SU-DHL-6 (cell line): ENCODE results near the gene REXO5.

Experiments used
- H2AFZ ChIP-seq: fragments of 200-600 bp; sonication (generic); 2 replicates; pipeline ENCODE4 v1.6.1; 2014; ENCODE audit warnings: low read depth, mild to moderate bottlenecking, moderate library complexity, mixed read lengths, antibody characterized with exemption, low read length; ENCODE audit not compliant: severe bottlenecking
- H3F3A ChIP-seq: fragments of 200-600 bp; shearing (Covaris generic); 2 replicates; pipeline ENCODE4 v1.6.0; 2016; ENCODE audit warnings: antibody characterized with exemption, mild to moderate bottlenecking; ENCODE audit not compliant: insufficient read depth
- H3K27ac ChIP-seq: fragments of 200-600 bp; sonication (generic); 2 replicates; pipeline ENCODE4 v1.5.1; 2016; ENCODE audit warnings: low read depth, mild to moderate bottlenecking, low read length, moderate library complexity, mixed read lengths
- H3K27me3 ChIP-seq: fragments of 200-600 bp; sonication (generic), shearing (Covaris generic); 2 replicates; pipeline ENCODE4 v1.6.0; 2014; ENCODE audit warnings: mild to moderate bottlenecking, low read length
- H3K36me3 ChIP-seq: fragments of 200-600 bp; sonication (generic); 2 replicates; pipeline ENCODE4 v1.6.1; 2014; ENCODE audit warnings: mild to moderate bottlenecking, low read length, mixed read lengths
- H3K4me2 ChIP-seq: fragments of 300-600, 200-600 bp; shearing (Covaris generic), sonication (generic); 2 replicates; pipeline ENCODE4 v1.6.0; 2014; ENCODE audit warnings: low read length, low read depth, mild to moderate bottlenecking; ENCODE audit not compliant: poor library complexity, severe bottlenecking
- H3K4me3 ChIP-seq: fragments of 200-600 bp; sonication (generic); 2 replicates; pipeline ENCODE4 v1.5.1; 2014; ENCODE audit warnings: antibody characterized with exemption, low read length, mild to moderate bottlenecking, mixed read lengths; ENCODE audit not compliant: insufficient read depth, poor library complexity, severe bottlenecking
- H3K79me2 ChIP-seq: fragments of 200-600 bp; sonication (generic); 2 replicates; pipeline ENCODE4 v1.6.1; 2014; ENCODE audit warnings: mild to moderate bottlenecking, low read length, moderate library complexity; ENCODE audit not compliant: insufficient read depth
- H3K9ac ChIP-seq: fragments of 200-600 bp; sonication (generic); 2 replicates; pipeline ENCODE4 v1.7.0; 2014; ENCODE audit warnings: mild to moderate bottlenecking, low read length
- H3K9me2 ChIP-seq: fragments of 200-600 bp; sonication (generic); replicated peaks from 2 replicates; pipeline ENCODE4 v1.6.1; 2014; ENCODE audit warnings: low read length; ENCODE audit not compliant: insufficient read depth
- H3K9me3 ChIP-seq: fragments of 200-600 bp; sonication (generic); 2 replicates; pipeline ENCODE4 v1.6.1; 2014; ENCODE audit warnings: low read length, mixed read lengths; ENCODE audit not compliant: insufficient read depth
- H4K20me1 ChIP-seq: fragments of 200-600 bp; sonication (generic); 2 replicates; pipeline ENCODE4 v1.6.1; 2014; ENCODE audit warnings: low read depth, mild to moderate bottlenecking, antibody characterized with exemption, low read length, moderate library complexity, mixed read lengths
- EZH2phosphoT487 ChIP-seq: fragments of 200-600 bp; sonication (generic), shearing (Covaris generic); conservative IDR thresholded peaks from 2 replicates; pipeline ENCODE4 v1.6.1; 2018; ENCODE audit warnings: mild to moderate bottlenecking, antibody characterized with exemption, low read length, moderate library complexity, mixed read lengths
- TF ChIP-seq, protein P1 (sequence below): fragments of 200-600 bp; sonication (generic); IDR thresholded peaks from one replicate; pipeline ENCODE4 v1.5.1; 2017; ENCODE audit warnings: antibody characterized with exemption, mild to moderate bottlenecking, low read length, moderate library complexity; ENCODE audit not compliant: insufficient read depth, poor library complexity, severe bottlenecking

REXO5 gene

DNA sequence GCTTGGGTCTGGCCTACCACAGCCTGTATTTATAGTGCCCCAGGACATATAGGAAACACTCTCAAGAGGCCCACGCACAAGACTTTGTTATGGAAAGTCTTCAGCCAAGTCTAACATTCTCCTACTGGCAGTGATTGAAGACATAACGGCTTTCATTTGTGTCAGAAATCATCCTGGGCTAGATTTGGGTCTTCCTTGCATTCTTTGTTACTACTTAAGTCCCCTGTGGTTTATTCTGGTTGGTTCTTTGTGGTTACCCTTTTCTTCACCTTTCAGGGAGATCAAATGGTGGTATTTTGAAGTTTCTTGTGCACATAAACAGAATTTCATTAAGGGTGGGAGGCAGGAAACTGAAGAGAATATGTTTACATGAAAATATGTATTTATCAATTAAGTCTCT lies 37.7 kb downstream of the REXO5 start:
- Histone ChIP-seq H2AFZ (no peak overlapping the region), H3K9ac (no peak overlapping the region), H3F3A (no peaks in the 10 kb centered on the region), H3K79me2 (no peaks in the 10 kb centered on the region), H3K4me2 (no peak overlapping the region), H3K36me3 (peaks cover 13% of the 10 kb centered on the region; the same call in 1 of the 2 replicates), H3K27ac (no peak overlapping the region), H3K9me2 (no peaks in the 10 kb centered on the region), H4K20me1 (no peaks in the 10 kb centered on the region), H3K4me3 (no peak overlapping the region), H3K27me3 (no peaks in the 10 kb centered on the region), H3K9me3 (no peaks in the 10 kb centered on the region)
- TF ChIP-seq EZH2phosphoT487, result no peak
- TF ChIP-seq, protein P1, sequence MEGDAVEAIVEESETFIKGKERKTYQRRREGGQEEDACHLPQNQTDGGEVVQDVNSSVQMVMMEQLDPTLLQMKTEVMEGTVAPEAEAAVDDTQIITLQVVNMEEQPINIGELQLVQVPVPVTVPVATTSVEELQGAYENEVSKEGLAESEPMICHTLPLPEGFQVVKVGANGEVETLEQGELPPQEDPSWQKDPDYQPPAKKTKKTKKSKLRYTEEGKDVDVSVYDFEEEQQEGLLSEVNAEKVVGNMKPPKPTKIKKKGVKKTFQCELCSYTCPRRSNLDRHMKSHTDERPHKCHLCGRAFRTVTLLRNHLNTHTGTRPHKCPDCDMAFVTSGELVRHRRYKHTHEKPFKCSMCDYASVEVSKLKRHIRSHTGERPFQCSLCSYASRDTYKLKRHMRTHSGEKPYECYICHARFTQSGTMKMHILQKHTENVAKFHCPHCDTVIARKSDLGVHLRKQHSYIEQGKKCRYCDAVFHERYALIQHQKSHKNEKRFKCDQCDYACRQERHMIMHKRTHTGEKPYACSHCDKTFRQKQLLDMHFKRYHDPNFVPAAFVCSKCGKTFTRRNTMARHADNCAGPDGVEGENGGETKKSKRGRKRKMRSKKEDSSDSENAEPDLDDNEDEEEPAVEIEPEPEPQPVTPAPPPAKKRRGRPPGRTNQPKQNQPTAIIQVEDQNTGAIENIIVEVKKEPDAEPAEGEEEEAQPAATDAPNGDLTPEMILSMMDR, result no peak

DNA sequence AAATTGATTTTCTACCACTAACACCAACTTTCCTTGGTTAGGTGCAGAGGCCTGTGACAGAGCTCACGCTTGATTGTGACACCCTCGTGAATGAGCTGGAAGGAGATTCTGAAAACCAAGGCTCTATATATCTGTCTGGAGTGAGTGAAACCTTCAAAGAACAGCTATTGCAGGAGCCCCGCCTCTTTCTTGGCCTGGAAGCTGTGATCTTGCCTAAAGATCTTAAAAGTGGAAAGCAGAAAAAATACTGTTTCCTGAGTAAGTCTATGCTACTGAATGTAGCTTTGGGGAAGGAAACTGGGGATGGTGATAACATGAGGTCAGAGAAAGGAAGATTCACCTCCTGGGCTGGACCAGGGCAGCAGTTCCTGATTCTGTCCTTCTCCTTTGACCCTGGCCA lies 38.3 kb downstream of the REXO5 start:
- H3K27ac ChIP-seq, result no peak overlapping the region
- H3K9ac ChIP-seq, result no peak overlapping the region
- H3K9me2 ChIP-seq, result no peaks in the 10 kb centered on the region
- no peak overlapping the region for H3K4me2 ChIP-seq
- H3F3A ChIP-seq, result no peaks in the 10 kb centered on the region
- TF ChIP-seq EZH2phosphoT487, result no peak
- TF ChIP-seq, protein P1, result no peak
- H3K4me3 ChIP-seq, result no peak overlapping the region
- no peak overlapping the region for H2AFZ ChIP-seq
- no peaks in the 10 kb centered on the region for H4K20me1 ChIP-seq
- no peaks in the 10 kb centered on the region for H3K9me3 ChIP-seq
- H3K79me2 ChIP-seq, result no peaks in the 10 kb centered on the region
- peaks cover 13% of the 10 kb centered on the region; the same call in 1 of the 2 replicates for H3K36me3 ChIP-seq
- H3K27me3 ChIP-seq, result no peaks in the 10 kb centered on the region

DNA sequence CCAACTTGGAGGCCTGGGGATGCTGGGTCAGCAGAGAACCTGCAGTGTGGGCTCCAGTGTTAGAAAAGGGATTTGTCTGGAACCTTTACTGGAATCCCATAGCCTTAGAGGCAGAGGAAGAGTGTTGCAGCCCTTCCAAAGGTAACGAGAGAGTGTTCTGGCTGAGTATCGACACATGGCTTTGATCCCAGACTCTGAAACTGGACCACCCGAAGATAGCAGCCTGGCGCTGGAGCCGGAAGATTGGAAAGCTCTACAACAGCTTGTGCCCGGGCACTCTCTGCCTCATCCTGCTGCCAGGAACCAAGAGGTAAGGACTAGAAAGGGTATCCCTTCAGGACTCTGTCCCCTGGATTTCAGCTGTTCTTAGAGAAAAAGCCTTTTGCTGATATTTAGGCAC lies 39.7 kb downstream of the REXO5 start:
- H3K27me3 ChIP-seq, result no peaks in the 10 kb centered on the region
- no peaks in the 10 kb centered on the region for H3K9me2 ChIP-seq
- H3K27ac ChIP-seq, result no peak overlapping the region
- no peaks in the 10 kb centered on the region for H4K20me1 ChIP-seq
- H3F3A ChIP-seq, result no peaks in the 10 kb centered on the region
- H3K4me2 ChIP-seq, result no peak overlapping the region
- no peak for TF ChIP-seq EZH2phosphoT487
- TF ChIP-seq, protein P1, result no peak
- no peak overlapping the region for H2AFZ ChIP-seq
- H3K9me3 ChIP-seq, result no peaks in the 10 kb centered on the region
- no peaks in the 10 kb centered on the region for H3K79me2 ChIP-seq
- H3K4me3 ChIP-seq, result no peak overlapping the region
- H3K9ac ChIP-seq, result no peak overlapping the region
- peaks cover 9% of the 10 kb centered on the region; the same call in 1 of the 2 replicates for H3K36me3 ChIP-seq
